Stimulated activated effector memory CD8-positive, alpha-beta T cell treated with anti-CD3 and anti-CD28 coated beads, Interleukin-12 subunit alpha, Interleukin-12 subunit beta, amount 100 ng/mL, for 72 hours (primary cell): ENCODE data around the gene PSMD2.
"Not testable (repeated sequence)": the region's sequence is repeated elsewhere in the genome, so short reads cannot be mapped to it uniquely, and the experiment has no call there.

ENCODE experiments used
- ATAC-seq: fragments of 150-1000 bp; cut with Tn5 transposase; 2 replicates; pipeline ENCODE4 v1.10.0; 2021
- DNase-seq, 2 donors: peaks; one replicate each; pipeline ENCODE4 v3.0.0; 2021 to 2022; ENCODE audit warnings: low spot score in 2 of 2
- H3K27ac Mint-ChIP-seq: one replicate; pipeline ENCODE4 v1.8.0; 2022; ENCODE audit warnings: mild to moderate bottlenecking, mixed read lengths
- H3K36me3 Mint-ChIP-seq: one replicate; pipeline ENCODE4 v1.8.0; 2022; ENCODE audit warnings: mild to moderate bottlenecking, mixed read lengths
- H3K4me1 Mint-ChIP-seq: one replicate; pipeline ENCODE4 v1.8.0; 2022; ENCODE audit warnings: mixed read lengths
- H3K4me3 Mint-ChIP-seq: one replicate; pipeline ENCODE4 v1.8.0; 2022; ENCODE audit warnings: mild to moderate bottlenecking, mixed read lengths
- H3K9me3 Mint-ChIP-seq: one replicate; pipeline ENCODE4 v1.8.0; 2022; ENCODE audit warnings: mixed read lengths

The PSMD2 gene

DNA sequence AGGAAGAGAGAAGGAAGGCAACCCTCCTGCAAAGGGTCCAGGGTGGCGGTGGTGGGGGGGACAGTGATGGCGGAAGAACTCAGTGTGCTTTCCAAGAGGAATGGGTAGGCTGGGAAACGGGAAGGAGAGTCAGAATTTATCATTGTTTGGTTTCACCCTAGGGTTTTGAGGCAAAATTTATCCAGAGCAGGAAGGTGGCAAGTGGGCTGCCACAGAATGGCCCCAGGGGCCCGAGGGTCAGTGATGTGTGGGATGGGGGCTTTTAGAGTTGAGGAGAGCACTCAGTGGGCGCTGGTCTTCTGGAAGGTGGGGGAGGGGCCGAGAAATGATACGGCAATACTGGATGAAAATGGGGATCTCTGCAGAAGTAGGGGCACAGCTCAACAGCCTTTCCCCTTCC is 38.9 kb downstream of the PSMD2 start:
- no peak for ATAC-seq
- Mint-ChIP-seq H3K27ac (peak overlapping the region; percentile 88), H3K9me3 (no peaks in the 10 kb centered on the region), H3K4me1 (peaks cover 67% of the 10 kb centered on the region), H3K36me3 (peaks cover 51% of the 10 kb centered on the region), H3K4me3 (peak overlapping the region; percentile 81)
- no peak for DNase-seq

DNA sequence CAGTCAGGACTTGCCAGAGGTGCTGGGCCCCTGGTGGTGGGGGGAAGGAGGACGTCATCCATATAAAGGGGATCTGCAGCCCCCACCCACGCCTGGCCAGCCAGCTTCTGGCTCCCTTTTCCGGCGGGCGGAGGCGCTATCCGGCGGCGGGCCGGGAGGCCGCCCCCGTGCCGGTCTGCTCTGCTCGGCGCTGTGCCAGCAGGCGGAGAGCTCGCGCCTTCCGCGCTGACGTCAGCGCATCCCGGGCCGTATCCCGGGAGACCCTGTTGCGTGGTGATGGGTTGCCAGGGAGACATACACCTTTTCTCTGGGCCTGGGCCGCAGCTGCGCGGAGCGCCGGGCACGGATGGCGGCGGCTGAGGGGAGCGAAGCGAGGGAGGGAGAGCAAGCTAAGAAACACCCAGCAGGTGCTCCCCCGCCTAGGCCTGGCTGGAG is 39.5 kb downstream of the PSMD2 start:
- Mint-ChIP-seq H3K4me3 (peak overlapping the region; percentile 81), H3K27ac (no peak overlapping the region), H3K36me3 (peaks cover 47% of the 10 kb centered on the region), H3K4me1 (peaks cover 62% of the 10 kb centered on the region), H3K9me3 (no peaks in the 10 kb centered on the region)
- ATAC-seq (no peak), DNase-seq (no peak)

DNA sequence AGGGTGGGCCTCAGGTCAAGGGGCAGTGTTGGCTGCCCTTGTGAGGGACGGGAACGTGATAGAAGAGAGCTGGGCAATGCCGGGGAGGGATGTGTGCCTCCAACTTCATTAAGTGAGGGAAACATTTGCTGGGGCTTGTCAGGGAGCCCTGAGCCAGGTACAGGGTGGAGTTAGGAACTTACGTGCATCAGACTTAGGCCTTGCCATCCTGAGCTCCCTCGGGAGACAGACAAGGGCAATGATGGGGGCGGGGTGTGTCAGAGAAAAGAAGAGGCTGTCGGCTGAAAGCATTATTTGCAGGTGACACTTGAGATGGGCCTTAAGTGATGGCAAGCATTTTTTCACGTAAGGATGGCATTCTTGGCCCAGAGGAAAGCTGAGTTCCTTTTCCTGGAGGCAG is 40.0 kb downstream of the PSMD2 start:
- DNase-seq, result no peak
- no peaks in the 10 kb centered on the region for H3K9me3 Mint-ChIP-seq
- peaks cover 57% of the 10 kb centered on the region for H3K4me1 Mint-ChIP-seq
- H3K27ac Mint-ChIP-seq, result no peak overlapping the region
- ATAC-seq, result no peak
- H3K4me3 Mint-ChIP-seq, result no peak overlapping the region
- H3K36me3 Mint-ChIP-seq, result peaks cover 42% of the 10 kb centered on the region

DNA sequence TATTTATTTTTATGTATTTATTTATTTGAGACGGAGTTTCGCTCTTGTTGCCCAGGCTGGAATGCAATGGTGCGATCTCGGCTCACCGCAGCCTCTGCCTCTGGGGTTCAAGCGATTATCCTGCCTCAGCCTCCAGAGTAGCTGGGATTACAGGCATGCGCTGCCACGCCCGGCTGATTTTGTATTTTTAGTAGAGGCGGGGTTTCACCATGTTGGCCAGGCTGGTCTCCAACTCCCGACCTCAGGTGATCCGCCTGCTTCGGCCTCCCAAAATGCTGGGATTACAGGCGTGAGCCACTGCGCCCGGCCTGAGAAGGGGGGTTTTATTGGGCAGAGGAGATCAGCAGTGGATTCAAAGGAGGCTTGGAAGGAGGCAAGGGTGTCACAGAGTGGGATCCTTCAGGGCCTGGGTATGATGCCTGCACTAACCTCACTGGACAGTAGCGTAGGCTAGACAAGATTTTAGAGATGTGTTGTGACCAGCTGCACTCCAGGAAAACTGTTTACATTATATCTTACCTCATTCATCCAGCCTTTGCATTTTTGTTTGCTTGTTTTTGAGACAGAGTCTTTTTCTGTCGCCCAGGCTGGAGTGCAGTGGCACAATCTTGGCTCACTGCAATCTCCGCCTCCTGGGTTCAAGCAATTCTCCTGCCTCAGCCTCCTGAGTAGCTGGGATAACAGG is 40.6 kb downstream of the PSMD2 start:
- peaks cover 51% of the 10 kb centered on the region for H3K4me1 Mint-ChIP-seq
- H3K9me3 Mint-ChIP-seq, DNase-seq, H3K27ac Mint-ChIP-seq, ATAC-seq, H3K4me3 Mint-ChIP-seq: not testable (repeated sequence)
- peaks cover 36% of the 10 kb centered on the region for H3K36me3 Mint-ChIP-seq

DNA sequence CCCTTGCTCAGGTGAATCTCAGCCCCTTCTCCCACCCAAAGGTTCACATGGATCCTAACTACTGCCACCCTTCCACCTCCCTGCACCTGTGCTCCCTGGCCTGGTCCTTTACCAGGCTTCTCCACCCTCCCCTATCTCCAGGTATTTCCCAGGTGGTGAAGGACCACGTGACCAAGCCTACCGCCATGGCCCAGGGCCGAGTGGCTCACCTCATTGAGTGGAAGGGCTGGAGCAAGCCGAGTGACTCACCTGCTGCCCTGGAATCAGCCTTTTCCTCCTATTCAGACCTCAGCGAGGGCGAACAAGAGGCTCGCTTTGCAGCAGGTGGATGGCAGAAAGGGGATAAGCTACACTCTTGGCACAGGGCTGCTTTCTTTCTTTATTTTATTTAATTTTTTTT is 42.9 kb downstream of the PSMD2 start:
- DNase-seq (no peak), ATAC-seq (no peak)
- Mint-ChIP-seq H3K4me3 (no peak overlapping the region), H3K27ac (no peak overlapping the region), H3K36me3 (peaks cover 17% of the 10 kb centered on the region), H3K9me3 (no peaks in the 10 kb centered on the region), H3K4me1 (peaks cover 37% of the 10 kb centered on the region)

DNA sequence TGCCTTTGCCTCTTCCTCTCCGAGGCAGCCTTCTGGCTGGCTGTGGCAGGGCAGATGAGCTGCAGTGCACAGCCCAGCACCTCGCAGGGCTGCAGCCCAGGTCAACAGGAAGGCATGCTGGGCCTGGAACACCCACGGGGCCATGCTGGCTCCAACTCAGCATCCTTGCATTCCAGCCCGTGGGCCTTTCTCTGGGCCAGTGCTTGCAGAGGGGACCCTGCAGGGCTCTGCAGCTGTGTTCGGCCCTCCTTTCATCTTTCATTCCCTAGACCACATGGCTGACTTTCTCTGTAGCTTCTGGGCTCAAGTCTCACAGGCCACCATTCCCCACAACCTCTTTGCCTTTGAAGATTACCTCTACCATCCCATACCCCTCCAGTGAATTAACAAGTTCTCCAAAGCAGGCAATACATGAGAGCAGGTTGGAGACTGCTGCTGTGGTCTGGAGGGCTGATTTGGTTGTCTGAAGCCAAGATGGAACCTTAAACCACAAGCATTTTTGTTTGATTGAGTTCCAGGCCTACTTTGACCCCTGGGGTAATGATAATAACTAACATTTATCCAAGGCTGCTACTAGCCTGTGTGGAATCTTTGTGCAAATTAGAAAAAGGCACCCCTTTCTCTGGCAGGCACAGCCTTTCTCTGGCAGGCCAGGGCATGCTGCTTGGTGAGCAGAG is 44.3 kb downstream of the PSMD2 start:
- Mint-ChIP-seq H3K4me1 (peaks cover 23% of the 10 kb centered on the region), H3K9me3 (no peaks in the 10 kb centered on the region), H3K36me3 (peaks cover 11% of the 10 kb centered on the region), H3K4me3 (no peak overlapping the region), H3K27ac (no peak overlapping the region)
- DNase-seq, result no peak
- no peak for ATAC-seq

DNA sequence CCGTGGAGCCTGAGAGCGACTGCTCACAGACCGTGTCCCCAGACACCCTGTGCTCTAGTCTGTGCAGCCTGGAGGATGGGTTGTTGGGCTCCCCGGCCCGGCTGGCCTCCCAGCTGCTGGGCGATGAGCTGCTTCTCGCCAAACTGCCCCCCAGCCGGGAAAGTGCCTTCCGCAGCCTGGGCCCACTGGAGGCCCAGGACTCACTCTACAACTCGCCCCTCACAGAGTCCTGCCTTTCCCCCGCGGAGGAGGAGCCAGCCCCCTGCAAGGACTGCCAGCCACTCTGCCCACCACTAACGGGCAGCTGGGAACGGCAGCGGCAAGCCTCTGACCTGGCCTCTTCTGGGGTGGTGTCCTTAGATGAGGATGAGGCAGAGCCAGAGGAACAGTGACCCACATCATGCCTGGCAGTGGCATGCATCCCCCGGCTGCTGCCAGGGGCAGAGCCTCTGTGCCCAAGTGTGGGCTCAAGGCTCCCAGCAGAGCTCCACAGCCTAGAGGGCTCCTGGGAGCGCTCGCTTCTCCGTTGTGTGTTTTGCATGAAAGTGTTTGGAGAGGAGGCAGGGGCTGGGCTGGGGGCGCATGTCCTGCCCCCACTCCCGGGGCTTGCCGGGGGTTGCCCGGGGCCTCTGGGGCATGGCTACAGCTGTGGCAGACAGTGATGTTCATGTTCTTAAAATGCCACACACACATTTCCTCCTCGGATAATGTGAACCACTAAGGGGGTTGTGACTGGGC is 45.7 kb downstream of the PSMD2 start:
- Mint-ChIP-seq H3K36me3 (peaks cover 6% of the 10 kb centered on the region), H3K9me3 (no peaks in the 10 kb centered on the region), H3K27ac (no peak overlapping the region), H3K4me3 (no peak overlapping the region), H3K4me1 (peaks cover 16% of the 10 kb centered on the region)
- no peak for ATAC-seq
- DNase-seq, result no peak

DNA sequence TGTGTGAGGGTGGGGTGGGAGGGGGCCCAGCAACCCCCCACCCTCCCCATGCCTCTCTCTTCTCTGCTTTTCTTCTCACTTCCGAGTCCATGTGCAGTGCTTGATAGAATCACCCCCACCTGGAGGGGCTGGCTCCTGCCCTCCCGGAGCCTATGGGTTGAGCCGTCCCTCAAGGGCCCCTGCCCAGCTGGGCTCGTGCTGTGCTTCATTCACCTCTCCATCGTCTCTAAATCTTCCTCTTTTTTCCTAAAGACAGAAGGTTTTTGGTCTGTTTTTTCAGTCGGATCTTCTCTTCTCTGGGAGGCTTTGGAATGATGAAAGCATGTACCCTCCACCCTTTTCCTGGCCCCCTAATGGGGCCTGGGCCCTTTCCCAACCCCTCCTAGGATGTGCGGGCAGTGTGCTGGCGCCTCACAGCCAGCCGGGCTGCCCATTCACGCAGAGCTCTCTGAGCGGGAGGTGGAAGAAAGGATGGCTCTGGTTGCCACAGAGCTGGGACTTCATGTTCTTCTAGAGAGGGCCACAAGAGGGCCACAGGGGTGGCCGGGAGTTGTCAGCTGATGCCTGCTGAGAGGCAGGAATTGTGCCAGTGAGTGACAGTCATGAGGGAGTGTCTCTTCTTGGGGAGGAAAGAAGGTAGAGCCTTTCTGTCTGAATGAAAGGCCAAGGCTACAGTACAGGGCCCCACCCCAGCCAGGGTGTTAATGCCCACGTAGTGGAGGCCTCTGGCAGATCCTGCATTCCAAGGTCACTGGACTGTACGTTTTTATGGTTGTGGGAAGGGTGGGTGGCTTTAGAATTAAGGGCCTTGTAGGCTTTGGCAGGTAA is 46.5 kb downstream of the PSMD2 start:
- H3K9me3 Mint-ChIP-seq, result no peaks in the 10 kb centered on the region
- H3K27ac Mint-ChIP-seq, result no peak overlapping the region
- DNase-seq (no peak), ATAC-seq (peak; percentile 49)
- peaks cover 14% of the 10 kb centered on the region for H3K4me1 Mint-ChIP-seq
- H3K36me3 Mint-ChIP-seq, result peaks cover 6% of the 10 kb centered on the region
- H3K4me3 Mint-ChIP-seq, result no peak overlapping the region

DNA sequence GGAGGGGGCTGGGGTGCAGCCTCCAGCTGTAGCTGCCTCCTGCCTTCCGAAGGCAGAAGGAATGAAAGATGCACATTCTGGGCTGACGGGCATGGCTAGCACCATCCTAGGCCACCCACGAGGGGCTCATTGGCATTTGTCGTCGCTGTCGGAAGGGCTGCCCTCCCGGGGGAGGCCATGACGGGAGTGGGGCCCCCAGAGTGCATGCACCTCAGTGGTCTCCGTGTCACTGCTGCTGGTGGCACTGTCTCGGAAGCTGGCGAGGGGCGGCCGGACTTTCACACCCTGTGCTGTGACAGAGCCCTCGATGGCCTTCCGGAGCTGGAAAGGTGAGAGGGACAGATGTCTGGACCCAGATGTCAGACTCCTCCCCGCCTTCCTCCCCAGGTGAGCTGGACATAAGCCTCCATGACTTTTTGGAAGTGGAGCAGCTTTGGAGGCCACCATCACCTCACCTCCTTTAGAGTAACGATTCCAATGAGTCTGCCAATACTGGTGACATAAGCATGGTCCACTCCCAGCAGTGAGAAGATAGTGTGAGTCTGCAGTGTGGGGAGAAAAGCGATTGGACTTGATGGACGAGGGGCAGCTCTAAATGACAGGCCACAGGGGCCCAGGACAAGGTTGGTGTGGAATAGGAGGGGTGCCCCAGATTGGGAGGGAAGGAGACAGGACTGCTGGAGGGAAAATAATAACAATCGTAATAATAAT is 47.6 kb downstream of the PSMD2 start:
- Mint-ChIP-seq H3K36me3 (peaks cover 6% of the 10 kb centered on the region), H3K9me3 (no peaks in the 10 kb centered on the region), H3K4me3 (no peak overlapping the region), H3K27ac (no peak overlapping the region), H3K4me1 (peaks cover 6% of the 10 kb centered on the region)
- ATAC-seq (no peak), DNase-seq (no peak)

DNA sequence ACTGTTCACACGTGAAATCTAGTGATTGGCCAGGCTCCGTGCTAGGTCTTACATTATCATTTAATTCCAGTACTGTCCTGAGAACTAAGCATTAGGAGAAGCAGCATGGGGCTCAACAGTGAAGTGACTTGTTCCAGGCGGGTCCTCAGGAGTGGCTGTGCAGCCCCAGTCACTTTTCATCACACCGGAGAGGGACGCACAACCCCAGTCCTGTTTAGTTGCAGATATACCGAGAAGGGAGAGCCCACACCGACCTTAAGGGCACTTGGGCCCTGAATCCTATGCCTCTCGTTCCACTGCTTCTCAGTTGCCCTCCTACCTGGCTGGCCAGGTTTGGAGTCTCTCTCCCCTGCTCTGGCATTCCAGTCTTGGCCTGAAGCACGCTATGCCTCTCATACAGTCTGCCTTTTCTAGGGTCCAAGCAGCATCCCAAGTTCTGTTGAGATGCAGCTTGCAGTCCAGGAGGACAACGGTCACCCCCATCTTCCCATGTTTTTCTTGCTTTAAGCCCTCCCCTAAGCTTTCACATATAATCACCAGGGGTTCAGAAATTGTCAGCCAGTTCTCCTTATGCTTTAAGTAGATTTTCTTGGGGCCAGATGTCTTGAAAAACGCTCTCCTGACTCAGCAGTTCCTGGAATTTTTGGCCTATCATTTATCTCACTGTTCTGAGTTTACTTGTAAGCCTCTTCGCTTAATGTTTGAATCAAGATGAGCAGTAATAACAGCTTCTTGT is 48.4 kb downstream of the PSMD2 start:
- Mint-ChIP-seq H3K27ac (no peak overlapping the region), H3K4me1 (peaks cover 6% of the 10 kb centered on the region), H3K4me3 (no peak overlapping the region), H3K36me3 (peaks cover 4% of the 10 kb centered on the region), H3K9me3 (no peaks in the 10 kb centered on the region)
- DNase-seq (no peak), ATAC-seq (no peak)

DNA sequence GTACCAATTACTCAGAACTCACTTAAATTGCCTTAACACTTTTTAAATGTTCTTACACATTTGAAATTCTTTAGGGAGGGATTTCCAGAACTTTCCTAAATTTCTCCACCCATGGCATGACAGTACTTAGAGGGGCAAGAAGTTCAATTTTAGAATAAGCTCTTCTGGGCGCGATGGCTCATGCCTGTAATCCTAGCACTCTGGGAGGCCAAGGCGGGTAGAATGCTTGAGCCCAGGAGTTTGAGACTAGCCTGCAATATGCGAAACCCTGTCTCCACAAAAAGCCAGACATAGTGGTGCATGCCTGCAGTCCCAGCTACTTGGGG is 49.0 kb downstream of the PSMD2 start:
- Mint-ChIP-seq H3K27ac (no peak overlapping the region), H3K4me3 (no peak overlapping the region), H3K4me1 (peaks cover 6% of the 10 kb centered on the region), H3K9me3 (no peaks in the 10 kb centered on the region), H3K36me3 (no peaks in the 10 kb centered on the region)
- ATAC-seq, result no peak
- DNase-seq, result no peak

DNA sequence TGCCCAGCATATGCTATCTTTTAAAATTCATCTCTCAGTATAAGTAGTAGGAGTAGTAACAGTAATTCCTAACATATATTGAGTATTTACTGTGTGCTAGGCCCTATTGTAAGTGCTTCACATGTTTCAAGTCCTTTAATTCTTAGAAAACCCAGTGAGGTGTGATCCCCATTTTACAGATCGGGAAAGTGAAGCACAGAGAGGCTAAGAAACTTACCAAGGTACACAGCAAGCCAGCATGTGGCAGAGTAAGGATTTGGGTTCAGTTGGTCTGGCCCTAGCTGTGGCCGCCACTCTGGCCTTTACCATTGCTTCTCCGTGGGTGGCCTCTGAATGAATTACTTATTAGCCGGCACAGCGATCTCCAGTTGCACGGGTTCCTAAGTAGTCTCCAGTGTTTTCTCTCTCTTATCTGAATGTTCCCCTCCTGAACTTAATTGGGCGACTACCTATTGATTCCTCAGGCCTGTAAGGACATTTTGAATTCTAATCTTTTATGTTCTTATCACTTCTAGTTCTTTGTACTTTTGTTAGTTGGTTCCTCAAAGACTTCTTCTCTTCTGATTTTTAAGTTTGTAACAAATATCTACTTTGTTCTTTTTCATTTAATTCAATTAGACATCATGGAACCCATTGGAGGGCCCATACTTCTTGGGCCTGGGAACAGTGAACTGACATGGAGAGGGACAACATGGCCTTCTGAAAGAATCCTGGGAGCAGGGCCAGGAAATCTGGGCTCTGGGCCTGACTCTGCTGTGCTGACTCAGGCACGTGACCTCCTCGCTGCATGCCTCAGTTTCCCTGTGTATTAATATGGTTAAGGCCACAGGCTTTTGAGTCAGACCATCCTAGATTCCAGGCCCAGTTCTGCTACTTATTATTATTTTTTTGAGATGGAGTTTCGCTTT is 50.8 kb downstream of the PSMD2 start:
- ATAC-seq, result no peak

DNA sequence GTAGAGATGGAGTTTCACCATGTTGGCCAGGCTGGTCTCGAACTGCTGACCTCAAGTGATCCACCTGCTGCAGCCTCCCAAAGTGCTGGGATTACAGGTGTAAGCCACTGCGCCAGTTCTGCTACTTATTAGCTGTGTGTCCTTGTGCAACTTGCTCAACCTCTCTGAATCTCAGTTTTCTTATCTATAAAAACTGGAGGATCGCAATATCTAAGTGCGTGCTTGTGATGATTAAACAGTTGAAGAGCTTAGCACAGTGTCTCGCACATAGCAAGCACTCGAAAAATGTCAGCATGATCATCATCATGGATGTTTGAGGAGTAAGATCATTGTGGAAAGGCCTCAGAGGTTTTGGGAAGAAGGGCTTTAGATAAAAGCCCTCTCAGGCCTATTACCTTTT is 51.6 kb downstream of the PSMD2 start:
- Mint-ChIP-seq H3K27ac (no peak overlapping the region), H3K36me3 (no peaks in the 10 kb centered on the region), H3K9me3 (no peaks in the 10 kb centered on the region), H3K4me3 (no peak overlapping the region), H3K4me1 (peaks cover 9% of the 10 kb centered on the region)
- no peak for DNase-seq
- ATAC-seq, result no peak

More for the DNA sequence above, 50.8 kb downstream of the PSMD2 start:
- Mint-ChIP-seq H3K9me3 (no peaks in the 10 kb centered on the region), H3K4me3 (no peak overlapping the region), H3K4me1 (peaks cover 6% of the 10 kb centered on the region), H3K27ac (no peak overlapping the region), H3K36me3 (no peaks in the 10 kb centered on the region)
- DNase-seq, result no peak
